Stimulated activated naive CD8-positive, alpha-beta T cell treated with anti-CD3 and anti-CD28 coated beads, Interleukin-15, amount 100 ng/mL, for 72 hours (primary cell): Measurements from ENCODE around the gene TYW1.
"Not testable (repeated sequence)": the region's sequence is repeated elsewhere in the genome, so short reads cannot be mapped to it uniquely, and the experiment has no call there.

ENCODE experiments used
- ATAC-seq: fragments of 150-1000 bp; cut with Tn5 transposase; 2 replicates; pipeline ENCODE4 v1.10.0; 2021; ENCODE audit warnings: mild to moderate bottlenecking, moderate library complexity
- DNase-seq, 2 donors: peaks; one replicate each; pipeline ENCODE4 v3.0.0; 2021 to 2022
- H3K27ac Mint-ChIP-seq, 2 donors: one replicate each; pipeline ENCODE4 v1.8.0; 2022; ENCODE audit warnings: mild to moderate bottlenecking in 2 of 2, mixed read lengths in 2 of 2, moderate library complexity in 2 of 2
- H3K27me3 Mint-ChIP-seq: one replicate; pipeline ENCODE4 v1.8.0; 2022; ENCODE audit warnings: mixed read lengths
- H3K4me1 Mint-ChIP-seq: one replicate; pipeline ENCODE4 v1.8.0; 2022; ENCODE audit warnings: mild to moderate bottlenecking, mixed read lengths
- H3K4me3 Mint-ChIP-seq, 2 donors: one replicate each; pipeline ENCODE4 v1.8.0; 2022; ENCODE audit warnings: mild to moderate bottlenecking in 2 of 2, mixed read lengths in 2 of 2, moderate library complexity in 1 of 2
- H3K9me3 Mint-ChIP-seq, 2 donors: one replicate each; pipeline ENCODE4 v1.8.0; 2022; ENCODE audit warnings: mixed read lengths in 2 of 2

Gene TYW1, protein sequence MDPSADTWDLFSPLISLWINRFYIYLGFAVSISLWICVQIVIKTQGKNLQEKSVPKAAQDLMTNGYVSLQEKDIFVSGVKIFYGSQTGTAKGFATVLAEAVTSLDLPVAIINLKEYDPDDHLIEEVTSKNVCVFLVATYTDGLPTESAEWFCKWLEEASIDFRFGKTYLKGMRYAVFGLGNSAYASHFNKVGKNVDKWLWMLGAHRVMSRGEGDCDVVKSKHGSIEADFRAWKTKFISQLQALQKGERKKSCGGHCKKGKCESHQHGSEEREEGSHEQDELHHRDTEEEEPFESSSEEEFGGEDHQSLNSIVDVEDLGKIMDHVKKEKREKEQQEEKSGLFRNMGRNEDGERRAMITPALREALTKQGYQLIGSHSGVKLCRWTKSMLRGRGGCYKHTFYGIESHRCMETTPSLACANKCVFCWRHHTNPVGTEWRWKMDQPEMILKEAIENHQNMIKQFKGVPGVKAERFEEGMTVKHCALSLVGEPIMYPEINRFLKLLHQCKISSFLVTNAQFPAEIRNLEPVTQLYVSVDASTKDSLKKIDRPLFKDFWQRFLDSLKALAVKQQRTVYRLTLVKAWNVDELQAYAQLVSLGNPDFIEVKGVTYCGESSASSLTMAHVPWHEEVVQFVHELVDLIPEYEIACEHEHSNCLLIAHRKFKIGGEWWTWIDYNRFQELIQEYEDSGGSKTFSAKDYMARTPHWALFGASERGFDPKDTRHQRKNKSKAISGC

DNA sequence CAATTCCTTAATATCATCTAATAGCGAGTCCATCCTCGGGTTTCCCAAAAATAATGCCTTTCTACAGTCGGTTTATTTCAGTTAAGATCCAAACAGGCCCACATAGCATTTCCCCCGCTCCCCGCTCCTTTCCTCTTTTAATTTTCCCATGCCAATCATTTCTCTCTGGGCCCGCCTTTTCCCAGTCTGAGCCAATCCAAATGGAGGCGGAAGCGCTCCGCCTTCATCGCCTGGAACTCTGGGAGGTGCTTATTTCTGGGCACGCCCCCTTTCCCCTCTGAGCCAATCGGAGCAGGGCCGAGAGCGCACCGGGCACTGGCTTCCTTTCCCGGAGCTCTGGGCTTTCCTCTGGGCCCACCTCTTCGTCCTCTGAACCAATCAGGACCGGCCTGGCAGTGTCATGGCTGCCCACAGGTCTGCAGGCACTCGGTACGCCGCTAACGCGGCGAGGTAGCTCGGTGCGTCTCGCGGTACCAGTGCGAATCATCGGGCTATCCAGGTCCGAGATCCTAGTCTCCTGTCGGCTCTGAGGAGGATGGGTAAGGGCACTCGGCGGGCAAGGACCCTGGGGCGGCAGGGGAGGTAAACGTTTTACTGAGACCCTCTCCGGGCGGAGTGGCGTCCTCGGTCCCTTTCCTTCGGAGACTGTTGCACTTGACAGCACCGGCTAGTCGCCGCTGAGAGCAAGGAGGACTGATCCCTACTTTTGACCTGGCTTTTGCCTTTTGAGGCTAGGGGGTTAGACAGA is at the start of gene TYW1:
TSS of gene TYW1 (plus strand) at position 390 of the 748 bp plus-strand sequence. CDS start at position 536, 146 bp downstream.
- peaks cover 26% of the 10 kb centered on the region for H3K4me1 Mint-ChIP-seq
- ATAC-seq (peak; percentile 91), DNase-seq (peak; percentile 97 to 99)
- H3K4me3 Mint-ChIP-seq, result peak within 1 kb of the TSS; percentile 91 to 99
- not testable (repeated sequence) for H3K27me3 Mint-ChIP-seq, H3K9me3 Mint-ChIP-seq
- peak within 1 kb of the TSS; percentile 99 for H3K27ac Mint-ChIP-seq

DNA sequence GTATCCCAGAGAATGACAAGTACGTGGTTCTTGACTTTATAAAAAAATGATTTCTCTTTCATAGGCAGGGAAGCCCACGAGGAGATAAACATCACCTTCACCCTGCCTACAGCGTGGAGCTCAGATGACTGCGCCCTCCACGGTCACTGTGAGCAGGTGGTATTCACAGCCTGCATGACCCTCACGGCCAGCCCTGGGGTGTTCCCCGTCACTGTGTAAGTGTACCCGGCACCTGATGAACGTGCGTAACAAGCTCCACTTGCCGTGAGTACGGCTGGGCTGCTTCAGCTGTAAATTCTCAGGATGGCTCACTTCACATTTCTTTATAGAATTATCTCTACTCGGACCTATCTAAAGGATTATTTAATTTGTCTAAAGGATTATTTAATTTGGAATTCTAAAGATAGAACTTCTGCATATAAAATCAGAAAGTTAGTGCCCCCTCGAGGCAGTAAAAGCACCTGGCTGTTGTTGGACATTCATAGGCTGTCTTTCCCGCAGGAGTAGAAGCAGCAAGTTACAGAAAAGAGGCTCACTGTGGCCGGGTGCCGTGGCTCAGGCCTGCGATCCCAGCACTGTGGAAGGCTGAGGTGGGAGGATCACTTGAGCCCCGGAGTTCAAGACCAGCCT is 48.0 kb upstream of the TYW1 start:
- DNase-seq, result no peak

DNA sequence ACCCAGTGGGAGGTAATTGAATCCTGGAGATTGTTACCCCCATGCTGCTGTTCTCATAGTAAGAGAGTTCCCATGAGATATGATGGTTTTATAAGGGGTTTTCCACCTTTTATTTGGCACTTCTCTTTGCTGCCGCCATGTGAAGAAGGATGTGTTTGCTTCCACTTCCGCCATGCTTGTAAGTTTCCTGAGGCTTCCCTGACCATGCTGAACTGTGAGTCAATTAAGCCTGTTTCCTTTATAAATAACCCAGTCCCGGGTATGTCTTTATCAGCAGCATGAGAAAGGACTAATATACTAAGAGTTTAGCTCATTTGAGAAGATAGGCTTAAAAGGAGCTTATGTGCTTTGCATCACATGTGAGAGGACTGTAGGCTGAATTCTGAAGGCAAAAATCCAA is 46.3 kb upstream of the TYW1 start:
- no peak for DNase-seq
- H3K27me3 Mint-ChIP-seq, result no peaks in the 10 kb centered on the region
- no peak overlapping the region for H3K27ac Mint-ChIP-seq
- no peaks in the 10 kb centered on the region for H3K9me3 Mint-ChIP-seq
- no peak overlapping the region for H3K4me3 Mint-ChIP-seq
- no peaks in the 10 kb centered on the region for H3K4me1 Mint-ChIP-seq
- ATAC-seq, result no peak

More for the DNA sequence above, 48.0 kb upstream of the TYW1 start:
- Mint-ChIP-seq H3K9me3 (no peaks in the 10 kb centered on the region), H3K4me1 (no peaks in the 10 kb centered on the region), H3K27me3 (no peaks in the 10 kb centered on the region), H3K27ac (peak overlapping the region in 1 of 2 donors; percentile 19), H3K4me3 (no peak overlapping the region)
- ATAC-seq, result no peak

DNA sequence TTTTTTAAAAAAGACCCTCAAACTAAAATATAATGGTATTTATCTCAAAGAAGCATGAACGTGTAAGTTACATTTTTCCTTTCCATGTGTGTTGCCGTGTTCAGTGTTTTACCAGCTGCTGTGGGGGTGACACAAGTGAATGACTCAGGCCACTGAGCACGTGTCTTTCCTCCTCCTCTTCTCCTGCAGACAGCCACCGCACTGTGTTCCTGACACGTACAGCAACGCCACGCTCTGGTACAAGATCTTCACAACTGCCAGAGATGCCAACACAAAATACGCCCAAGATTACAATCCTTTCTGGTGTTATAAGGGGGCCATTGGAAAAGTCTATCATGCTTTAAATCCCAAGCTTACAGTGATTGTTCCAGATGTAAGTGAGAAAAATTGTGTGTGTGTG is 45.9 kb upstream of the TYW1 start:
- Mint-ChIP-seq H3K9me3 (no peaks in the 10 kb centered on the region), H3K4me1 (no peaks in the 10 kb centered on the region), H3K4me3 (no peak overlapping the region), H3K27me3 (no peaks in the 10 kb centered on the region), H3K27ac (no peak overlapping the region)
- DNase-seq (no peak), ATAC-seq (no peak)

DNA sequence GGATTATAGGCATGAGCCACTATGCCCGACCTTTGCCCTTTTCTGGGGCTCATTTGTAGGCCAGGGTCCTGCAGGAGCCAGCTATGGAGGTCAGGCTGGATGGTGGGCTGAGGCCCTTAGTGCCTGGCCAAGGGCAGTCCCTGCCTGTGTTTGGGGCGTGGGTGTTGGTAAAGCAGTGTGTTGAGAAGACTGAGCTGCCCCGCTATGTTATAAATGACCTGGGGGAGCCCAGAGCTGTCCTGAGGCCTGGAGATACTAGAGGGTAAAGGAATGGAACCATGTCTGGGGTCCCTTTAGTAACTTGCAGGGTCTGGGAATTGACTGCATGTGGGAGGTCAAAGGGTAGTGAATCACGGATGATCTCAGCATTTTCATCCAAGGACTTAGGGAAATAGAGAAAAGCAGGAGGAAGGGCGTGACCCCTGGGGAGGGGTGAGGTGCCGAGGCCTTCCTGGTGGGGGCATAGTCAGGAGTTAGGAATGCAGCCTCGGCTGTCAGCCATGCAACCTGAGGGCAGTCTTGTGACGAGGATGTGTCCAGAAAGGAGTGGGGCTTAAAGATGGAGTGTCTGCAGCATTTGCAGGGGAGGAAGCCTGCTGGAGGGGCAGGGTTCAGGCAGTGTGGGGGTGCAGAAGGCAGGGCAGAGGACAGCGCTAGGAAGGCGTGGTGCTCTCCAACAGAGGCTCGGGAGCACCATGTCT is 44.1 kb upstream of the TYW1 start:
- H3K9me3 Mint-ChIP-seq, result no peaks in the 10 kb centered on the region
- no peak overlapping the region for H3K27ac Mint-ChIP-seq
- DNase-seq (no peak), ATAC-seq (no peak)
- H3K4me3 Mint-ChIP-seq, result no peak overlapping the region
- no peaks in the 10 kb centered on the region for H3K4me1 Mint-ChIP-seq
- H3K27me3 Mint-ChIP-seq, result no peaks in the 10 kb centered on the region

DNA sequence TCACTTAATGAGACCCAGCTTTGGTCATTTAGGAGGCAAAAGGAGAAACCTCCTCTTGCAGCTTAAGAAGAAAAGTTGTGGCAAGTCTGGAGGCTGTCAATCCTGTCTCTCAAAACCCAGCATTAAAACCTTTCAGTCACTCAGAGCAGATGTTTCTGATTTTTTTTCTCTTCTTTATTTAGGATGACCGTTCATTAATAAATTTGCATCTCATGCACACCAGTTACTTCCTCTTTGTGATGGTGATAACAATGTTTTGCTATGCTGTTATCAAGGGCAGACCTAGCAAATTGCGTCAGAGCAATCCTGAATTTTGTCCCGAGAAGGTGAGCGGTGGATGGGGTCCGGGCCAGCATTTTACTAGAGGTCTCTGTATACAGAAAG is 43.6 kb upstream of the TYW1 start:
- H3K27ac Mint-ChIP-seq, result no peak overlapping the region
- ATAC-seq (no peak), DNase-seq (no peak)
- H3K4me3 Mint-ChIP-seq, result no peak overlapping the region
- no peaks in the 10 kb centered on the region for H3K27me3 Mint-ChIP-seq
- no peaks in the 10 kb centered on the region for H3K9me3 Mint-ChIP-seq
- no peaks in the 10 kb centered on the region for H3K4me1 Mint-ChIP-seq

DNA sequence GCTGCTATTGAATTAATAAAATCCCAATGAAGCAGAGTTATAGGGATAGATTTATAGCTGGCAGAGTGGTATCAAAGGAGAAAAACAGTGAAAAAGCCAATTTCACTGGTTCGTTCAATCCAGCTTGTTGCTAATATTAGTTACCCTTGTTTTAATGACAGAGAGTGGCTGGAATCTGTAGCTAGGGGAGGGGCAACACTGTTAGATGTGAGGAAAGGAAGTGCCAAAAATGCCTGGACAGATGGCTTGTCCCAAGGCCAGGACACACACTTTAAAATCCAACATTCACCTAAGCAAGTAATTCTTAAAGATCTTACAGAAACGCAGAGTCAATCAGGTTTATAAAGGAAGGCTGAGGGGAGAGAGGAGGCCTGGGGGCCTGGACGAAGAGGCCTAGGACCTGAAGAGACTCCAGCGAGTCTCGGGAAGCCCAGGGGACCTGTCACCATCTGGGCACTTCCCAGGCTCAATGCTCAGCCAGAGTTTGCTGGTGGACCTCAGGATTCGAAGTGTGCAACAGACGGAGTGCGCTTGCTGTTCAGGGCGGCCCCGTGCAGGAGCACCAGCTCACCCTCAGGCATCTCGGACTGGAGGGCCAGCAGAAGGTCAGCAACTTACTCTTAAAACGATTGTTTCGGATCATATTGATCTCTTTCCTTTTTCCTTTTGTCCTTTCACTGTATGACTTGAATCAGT is 38.9 kb upstream of the TYW1 start:
- no peak overlapping the region for H3K4me3 Mint-ChIP-seq
- H3K9me3 Mint-ChIP-seq, result no peaks in the 10 kb centered on the region
- ATAC-seq, result no peak
- no peak for DNase-seq
- no peaks in the 10 kb centered on the region for H3K27me3 Mint-ChIP-seq
- H3K27ac Mint-ChIP-seq, result no peak overlapping the region
- no peaks in the 10 kb centered on the region for H3K4me1 Mint-ChIP-seq

DNA sequence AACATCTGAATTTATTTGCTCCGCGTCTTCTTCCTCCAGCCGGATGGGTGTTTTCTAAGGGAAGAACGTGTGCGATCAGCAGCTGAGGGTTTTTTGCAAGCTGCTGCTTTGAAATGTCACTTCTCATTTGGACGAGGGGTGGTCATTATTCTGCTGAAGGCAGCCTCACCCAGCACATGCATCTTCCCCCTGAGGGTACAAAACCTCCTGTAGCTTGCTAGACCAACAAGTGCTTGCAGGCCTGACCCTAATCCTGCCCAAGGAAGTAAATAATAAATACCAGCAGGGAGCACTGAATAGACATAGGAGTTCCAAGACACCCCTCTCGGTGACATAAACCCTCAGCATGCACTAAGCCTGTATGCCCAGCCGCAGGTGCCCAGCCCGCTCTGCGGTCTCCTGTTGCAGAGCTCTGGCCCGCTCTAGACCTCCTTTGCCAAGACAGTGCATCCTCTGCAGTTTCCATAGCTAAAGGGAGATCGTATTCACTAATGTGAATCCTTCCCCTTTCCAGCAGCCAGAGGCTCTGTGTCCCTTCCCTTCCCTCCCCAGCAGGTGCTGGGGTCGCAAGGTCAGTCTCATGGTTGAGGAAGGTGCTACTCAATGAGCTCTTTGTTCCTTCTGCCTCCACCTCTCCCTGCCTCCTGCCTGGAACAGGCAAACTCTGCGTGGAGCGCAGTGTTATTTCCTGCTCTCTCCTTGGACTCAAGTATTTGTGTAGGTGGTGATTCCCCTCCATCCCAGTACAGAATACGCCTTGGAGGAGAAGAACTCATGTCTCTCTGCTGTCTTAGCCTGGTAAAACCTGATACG is 37.9 kb upstream of the TYW1 start:
- no peak overlapping the region for H3K4me3 Mint-ChIP-seq
- DNase-seq (no peak), ATAC-seq (no peak)
- H3K9me3 Mint-ChIP-seq, result no peaks in the 10 kb centered on the region
- H3K27ac Mint-ChIP-seq, result peak overlapping the region in 1 of 2 donors; percentile 10
- no peaks in the 10 kb centered on the region for H3K4me1 Mint-ChIP-seq
- no peaks in the 10 kb centered on the region for H3K27me3 Mint-ChIP-seq

DNA sequence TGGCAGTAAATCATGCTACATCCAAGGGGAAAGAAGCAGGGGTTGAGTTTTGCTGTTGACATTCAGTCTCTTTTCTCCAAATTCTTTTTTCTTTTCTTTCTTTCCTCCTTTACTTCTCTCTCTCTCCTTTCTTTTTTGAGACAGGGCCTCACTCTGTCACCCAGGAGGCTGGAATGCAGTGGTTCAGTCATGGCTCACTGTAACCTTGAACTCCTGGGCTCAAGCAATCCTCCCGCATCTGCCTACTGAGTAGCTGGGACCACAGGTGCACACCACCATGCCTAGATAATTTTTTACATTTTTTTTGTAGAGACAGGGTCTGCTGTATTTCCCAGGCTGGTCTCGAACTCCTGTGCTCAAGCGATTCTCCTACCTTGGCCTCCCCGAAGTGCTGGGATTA is 36.4 kb upstream of the TYW1 start:
- ATAC-seq, result no peak

DNA sequence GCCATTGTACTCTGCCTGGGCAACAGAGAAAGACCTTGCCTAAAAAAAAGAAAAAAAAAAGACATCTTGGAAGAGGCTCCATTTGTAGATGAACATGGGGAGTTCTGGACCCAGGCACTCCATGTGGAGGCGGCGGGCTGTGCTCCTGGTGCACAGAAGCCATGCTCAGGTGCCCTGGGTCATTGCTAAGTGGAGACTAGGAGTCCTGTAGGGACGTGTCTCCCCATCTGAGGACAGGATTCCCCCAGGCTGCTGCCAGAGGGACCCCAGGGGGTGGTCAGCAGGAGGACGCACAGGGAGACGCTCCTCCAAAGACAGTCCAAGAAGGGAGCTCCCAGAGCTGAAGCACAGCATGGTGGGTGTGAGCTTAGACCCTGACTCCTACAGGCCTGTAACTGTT is 35.5 kb upstream of the TYW1 start:
- H3K9me3 Mint-ChIP-seq, result no peaks in the 10 kb centered on the region
- H3K4me1 Mint-ChIP-seq, result no peaks in the 10 kb centered on the region
- no peak overlapping the region for H3K4me3 Mint-ChIP-seq
- DNase-seq (no peak), ATAC-seq (no peak)
- no peaks in the 10 kb centered on the region for H3K27me3 Mint-ChIP-seq
- no peak overlapping the region for H3K27ac Mint-ChIP-seq

More for the DNA sequence above, 36.4 kb upstream of the TYW1 start:
- no peaks in the 10 kb centered on the region for H3K27me3 Mint-ChIP-seq
- peak overlapping the region in 1 of 2 donors; percentile 51 for H3K27ac Mint-ChIP-seq
- H3K9me3 Mint-ChIP-seq, result no peaks in the 10 kb centered on the region
- no peak for DNase-seq
- H3K4me1 Mint-ChIP-seq, result no peaks in the 10 kb centered on the region
- H3K4me3 Mint-ChIP-seq, result no peak overlapping the region

DNA sequence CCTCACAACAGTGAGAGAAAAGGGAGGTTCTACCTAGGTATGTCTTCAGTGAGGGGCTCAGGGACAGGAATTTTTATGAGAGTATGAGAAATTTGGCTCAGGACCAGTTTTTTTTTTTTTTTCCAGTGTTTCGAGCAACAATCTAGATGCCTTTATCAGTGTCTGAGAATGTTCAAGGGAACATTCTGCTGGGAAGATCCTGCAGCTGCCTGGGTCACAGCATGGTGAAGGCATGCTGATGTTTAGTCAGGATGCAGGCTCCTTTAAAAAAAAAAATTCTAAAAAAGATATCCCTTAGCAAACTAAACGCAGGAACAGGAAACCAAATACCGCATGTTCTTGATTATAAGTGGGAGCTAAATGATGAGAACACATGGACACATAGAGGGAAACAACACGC is 32.2 kb upstream of the TYW1 start:
- DNase-seq, result no peak
- Mint-ChIP-seq H3K4me3 (no peak overlapping the region), H3K27me3 (no peaks in the 10 kb centered on the region), H3K4me1 (no peaks in the 10 kb centered on the region), H3K9me3 (no peaks in the 10 kb centered on the region), H3K27ac (no peak overlapping the region)
- no peak for ATAC-seq

DNA sequence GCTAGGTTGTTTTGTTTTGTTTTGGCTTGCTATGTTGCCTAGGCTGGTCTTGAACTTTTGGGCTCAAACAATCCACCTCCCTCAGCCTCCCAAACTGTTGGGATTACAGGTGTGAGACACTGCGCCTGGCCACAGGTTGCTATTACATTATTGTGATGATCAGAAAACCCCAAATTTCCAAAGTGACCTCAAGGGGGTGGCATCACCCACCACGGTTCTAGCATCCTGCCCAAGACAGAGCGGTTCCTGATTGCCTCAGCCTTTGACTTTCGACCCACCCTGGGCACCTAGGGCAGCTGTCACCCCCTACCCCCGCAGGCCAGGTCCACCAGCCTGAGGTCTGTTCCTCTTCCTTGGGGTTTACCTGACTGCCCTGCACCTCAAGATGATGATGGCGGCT is 29.6 kb upstream of the TYW1 start:
- ATAC-seq (peak; percentile 39), DNase-seq (no peak)
- Mint-ChIP-seq H3K27me3 (peaks cover 9% of the 10 kb centered on the region), H3K9me3 (no peaks in the 10 kb centered on the region), H3K4me1 (peaks cover 5% of the 10 kb centered on the region), H3K27ac (no peak overlapping the region), H3K4me3 (no peak overlapping the region)

DNA sequence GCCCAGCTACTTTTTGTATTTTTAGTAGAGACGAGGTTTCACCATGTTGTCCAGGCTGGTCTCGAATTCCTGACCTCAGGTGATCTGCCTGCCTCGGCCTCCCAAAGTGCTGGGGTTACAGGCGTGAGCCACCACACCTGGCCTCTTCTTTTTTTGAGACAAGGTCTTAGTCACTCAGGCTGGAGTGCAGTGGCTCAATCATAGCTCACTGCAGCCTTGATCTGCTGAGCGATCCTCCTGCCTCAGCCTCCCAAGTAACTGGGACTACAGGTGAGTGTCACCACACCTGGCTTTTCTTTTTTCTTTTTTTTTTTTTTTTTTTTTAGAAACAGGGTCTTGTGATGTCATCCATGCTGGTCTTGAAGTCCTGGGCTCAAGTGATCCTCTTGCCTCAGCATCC is 27.6 kb upstream of the TYW1 start:
- H3K9me3 Mint-ChIP-seq, H3K4me3 Mint-ChIP-seq, ATAC-seq, H3K27me3 Mint-ChIP-seq, DNase-seq, H3K4me1 Mint-ChIP-seq, H3K27ac Mint-ChIP-seq: not testable (repeated sequence)

DNA sequence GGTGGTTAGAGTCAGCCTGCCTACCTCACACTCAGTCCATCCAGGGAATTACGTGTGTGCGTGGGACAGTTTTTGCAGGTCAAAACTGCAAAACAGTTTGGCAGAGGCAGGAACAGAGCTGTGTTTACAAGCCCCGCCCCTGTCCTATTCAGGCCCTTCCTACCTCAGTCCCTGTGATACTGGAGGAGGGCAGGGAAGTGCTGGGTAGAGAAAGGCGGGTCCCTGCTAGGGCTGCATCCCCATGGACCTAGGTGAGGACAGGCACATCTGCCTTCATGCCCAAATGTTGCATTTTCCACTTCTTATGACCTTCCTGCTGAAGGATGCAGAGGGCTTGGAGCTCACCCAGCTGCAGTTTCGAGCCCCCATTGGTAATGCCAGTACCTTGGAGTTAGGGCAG is 26.3 kb upstream of the TYW1 start:
- H3K4me3 Mint-ChIP-seq, result no peak overlapping the region
- peaks cover 9% of the 10 kb centered on the region for H3K27me3 Mint-ChIP-seq
- H3K9me3 Mint-ChIP-seq, result no peaks in the 10 kb centered on the region
- ATAC-seq (no peak), DNase-seq (no peak)
- H3K27ac Mint-ChIP-seq, result no peak overlapping the region
- H3K4me1 Mint-ChIP-seq, result peaks cover 5% of the 10 kb centered on the region
